HG03432 (cell line): Measurements from ENCODE around the gene CLCN7.
"Not testable (repeated sequence)": the region's sequence is repeated elsewhere in the genome, so short reads cannot be mapped to it uniquely, and the experiment has no call there.

Experiments used
- ATAC-seq: cut with Tn5 transposase; IDR thresholded peaks from one replicate; pipeline ENCODE4 v1.9.1; 2021; ENCODE audit warnings: mild to moderate bottlenecking, moderate library complexity; ENCODE audit not compliant: unreplicated experiment

CLCN7 gene

DNA sequence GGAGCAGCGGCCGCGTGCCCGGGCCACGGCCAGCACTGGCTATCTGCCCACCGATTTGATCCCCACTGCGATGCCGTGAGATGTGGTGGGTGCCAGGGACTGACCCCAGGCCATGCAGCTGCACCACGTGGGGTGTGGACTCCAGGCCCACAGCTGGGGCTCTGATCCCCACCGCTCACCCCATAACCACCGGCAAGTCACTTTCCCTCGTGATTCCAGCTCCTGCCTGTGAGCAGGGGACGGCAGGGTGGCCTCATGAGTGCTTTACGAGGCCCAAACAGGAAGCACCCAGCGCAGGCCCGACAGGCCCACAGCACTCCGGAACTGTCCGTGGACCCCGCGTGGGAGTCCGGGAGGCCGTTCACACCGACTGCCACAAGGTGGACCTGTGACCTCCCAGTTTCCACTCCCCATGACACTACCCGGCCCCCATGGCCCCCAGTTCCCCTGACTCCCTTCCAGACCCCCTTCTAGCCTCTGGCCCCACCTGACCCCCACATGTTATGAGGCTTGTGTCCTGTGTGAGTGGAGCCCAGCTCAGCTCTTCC lies 13.3 kb upstream of the CLCN7 start:
- ATAC-seq: no peak

DNA sequence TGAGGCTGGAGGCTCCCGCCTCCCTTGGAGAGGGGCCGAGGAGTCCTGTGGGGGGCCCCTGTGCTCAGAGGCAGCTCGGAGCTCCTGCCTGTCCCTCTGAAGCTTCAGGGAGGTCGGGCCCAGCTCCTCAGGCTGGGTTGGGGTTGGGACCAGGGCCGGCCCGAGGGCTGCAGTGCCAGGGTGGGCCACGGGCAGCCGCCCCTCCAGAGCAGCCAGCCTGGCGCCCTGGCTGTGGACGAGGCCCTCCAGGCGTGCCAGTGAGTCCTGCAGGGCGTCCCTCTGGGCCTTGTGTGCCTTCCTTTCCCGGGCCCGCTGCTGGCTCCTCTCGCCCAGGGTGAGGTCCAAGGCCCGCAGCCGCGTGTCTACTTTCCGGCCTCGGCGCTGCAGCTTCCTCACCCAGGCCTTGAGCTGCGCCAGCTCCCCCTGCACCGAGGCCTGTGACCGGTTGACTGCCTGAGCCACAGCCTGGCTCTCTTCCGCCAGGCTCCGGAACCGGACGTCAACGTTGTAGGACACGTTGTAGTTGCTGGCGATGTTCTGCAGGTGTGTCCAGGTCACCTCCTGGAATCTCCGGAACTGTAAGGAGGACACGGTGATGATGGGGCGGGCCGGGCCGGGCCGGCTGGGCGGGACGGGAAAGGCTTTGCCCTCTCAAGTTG lies 12.7 kb upstream of the CLCN7 start:
- ATAC-seq: no peak

DNA sequence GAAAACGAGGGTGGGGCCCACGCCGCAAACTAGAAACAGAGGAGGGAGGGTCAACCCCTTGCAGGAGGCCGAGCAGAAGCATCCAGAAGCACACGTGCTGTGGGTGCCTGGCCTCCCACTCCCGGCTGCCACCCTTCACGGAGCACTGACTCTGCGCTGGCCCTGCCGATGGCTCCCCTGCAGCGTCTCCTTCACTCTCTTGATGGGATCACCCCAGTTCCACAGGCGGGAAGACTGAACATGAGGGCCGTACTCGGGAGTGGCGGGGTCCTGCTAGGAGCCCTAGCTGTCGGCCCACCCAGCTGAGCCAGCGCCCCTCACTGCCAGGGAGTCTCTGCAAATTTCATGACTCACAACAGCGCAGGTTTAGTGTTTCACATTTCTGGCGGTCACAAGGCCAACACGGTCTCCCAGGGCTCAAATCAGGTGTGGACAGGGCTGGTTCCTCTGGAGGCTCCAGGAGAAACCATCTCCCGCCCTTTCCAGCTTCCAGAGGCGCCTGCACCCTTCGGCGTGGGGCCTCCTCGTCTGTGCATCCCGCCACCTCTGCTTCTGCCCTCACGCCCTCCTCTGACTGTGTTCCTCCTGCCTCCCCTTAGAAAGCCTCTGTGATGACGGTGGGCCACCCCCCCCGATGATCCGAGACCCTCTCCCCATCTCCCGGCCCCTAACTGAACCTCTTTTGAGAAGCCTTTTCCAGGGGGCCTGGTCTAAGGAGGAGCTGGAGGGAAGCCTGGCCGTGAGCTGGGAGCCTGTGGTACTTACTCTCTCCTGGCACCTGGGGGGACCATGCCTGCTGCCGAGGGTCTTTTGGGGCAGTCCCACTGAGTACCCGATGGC lies 11.9 kb upstream of the CLCN7 start:
- ATAC-seq: no peak

DNA sequence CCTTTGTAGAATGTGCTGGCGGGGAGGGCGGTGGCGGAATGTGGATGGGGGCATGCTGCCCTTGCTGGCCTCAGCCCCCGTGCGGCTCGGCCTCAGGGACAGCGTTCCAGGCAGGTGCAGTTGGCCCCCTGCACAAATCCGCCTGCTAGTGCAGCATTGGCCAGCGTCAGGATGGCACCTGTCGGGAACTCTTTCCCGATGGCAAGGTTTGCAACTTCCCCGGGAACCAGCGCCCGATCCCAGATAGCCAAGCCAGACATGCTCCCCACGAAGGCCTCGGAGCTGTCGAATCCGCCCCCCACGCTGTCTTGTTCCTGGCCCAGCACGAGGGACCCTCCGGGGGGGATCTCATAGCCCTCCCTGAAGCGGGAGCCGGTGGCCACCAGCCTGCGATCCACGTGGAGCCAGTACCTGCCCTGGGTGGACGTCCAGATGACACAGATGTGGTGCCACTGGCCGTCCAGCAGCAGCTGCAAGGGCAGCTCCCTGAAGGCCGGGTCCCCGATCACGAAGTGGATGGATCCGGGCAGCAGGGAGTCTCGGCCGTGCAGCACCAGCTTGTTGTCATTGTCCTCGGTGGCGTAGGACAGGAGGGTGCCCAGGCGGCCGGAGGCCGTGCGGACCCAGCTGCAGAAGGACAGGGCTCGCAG lies 11.1 kb upstream of the CLCN7 start:
- ATAC-seq: no peak

DNA sequence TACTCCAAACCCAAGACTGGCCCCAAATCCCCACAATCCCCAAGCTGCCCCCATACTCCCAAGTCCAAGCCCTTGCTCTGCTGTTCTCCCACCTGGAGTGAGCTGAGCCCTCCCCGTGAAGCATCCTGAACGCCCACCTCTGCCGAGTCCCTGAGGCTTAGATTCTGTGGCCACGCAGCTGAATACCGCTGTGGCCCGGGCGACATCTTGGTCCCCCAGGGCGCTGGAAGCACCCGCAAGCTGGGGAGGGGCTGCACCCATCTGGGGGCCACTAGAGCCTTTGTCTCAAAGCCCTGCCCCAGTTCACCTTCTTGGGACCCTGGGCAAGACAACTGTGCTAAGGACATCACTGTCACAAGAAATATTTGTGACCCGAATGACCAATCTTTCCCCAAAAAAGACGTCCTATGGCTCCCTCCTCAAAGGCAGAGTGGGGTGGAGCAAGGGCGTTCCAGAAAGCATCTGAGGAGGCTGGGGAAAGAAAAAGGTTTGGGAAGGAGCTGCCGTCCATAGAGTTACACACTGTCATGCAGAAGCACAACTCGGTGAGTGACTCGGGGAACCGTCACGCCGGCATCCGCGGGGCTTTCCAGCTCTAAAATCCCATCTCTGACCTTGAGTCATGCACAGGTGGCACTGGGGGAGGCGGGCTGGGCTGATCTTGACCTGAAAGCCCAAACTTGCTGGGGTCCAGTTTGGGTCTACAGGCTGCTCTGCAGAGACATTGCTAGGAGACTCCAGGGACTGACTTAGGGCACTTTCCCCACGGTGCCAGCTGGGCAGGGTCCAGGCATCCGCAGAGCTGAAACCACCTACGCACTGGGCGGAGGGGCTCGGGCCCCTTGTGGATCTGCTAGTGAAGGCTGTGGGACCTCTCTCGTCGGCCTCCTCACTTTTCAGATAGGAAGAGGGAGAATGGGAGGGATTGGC lies 7.3 kb upstream of the CLCN7 start:
- no peak for ATAC-seq

DNA sequence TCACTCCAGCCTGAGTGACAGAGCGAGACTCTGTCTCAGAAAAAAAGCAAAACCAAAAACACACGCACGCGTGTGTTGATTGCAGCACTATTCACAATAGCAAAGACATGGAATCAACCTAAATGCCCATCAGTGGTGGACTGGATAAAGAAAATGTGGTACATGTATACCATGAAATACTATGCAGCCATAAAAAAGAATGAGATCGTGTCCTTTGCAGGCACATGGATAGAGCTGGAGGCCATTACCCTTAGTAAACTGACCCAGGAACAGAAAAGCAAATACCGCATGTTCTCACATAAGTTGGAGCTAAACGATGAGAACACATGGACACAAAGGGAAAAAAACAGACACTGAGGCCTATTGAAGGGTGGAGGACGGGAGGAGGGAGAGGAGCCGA lies 4.1 kb upstream of the CLCN7 start:
- ATAC-seq: not testable (repeated sequence)

DNA sequence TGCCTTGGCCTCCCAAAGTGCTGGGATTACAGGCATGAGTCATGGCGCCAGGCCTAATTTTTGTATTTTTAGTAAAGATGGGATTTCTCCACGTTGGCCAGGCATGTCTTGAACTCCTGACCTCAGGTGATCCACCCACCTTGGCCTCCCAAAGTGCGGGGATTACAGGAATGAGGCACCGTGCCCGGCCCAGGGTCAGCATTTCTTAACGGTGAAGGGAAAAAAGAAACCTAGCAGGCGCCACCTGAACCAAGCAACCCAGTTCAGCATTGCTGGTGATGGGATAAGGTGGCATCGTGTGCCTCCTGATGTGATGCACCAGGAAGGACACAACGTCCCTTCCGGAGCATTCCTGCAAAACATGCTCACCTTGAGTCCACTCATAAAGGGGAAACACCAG lies 2.2 kb upstream of the CLCN7 start:
- ATAC-seq: no peak

DNA sequence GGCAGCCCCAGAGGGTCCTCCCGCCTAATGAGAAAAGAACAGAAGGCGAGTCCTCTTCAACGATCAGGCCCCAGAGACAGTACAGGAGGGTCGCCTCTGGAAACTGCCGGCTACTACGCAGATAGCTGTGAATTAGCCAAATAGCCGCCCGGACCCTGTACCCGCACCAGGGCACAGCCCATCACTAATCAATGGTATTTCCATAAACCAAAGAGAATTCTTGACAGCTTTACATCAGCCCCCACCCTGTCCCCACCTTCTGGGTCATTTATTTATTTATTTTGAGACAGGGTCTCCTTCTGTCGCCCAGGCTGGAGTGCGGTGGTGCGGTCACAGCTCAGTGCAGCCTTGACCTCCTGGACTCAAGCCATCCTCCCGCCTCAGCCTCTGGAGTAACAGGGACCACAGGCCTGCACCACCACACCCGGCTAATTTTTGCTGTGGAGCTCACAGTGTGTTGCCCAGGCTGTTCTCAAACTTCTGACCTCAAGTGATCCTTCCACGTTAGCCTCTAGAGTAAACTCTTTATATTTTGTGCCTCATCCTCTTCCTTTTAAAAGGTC lies 805 bp upstream of the CLCN7 start:
- ATAC-seq: peak; percentile 2

DNA sequence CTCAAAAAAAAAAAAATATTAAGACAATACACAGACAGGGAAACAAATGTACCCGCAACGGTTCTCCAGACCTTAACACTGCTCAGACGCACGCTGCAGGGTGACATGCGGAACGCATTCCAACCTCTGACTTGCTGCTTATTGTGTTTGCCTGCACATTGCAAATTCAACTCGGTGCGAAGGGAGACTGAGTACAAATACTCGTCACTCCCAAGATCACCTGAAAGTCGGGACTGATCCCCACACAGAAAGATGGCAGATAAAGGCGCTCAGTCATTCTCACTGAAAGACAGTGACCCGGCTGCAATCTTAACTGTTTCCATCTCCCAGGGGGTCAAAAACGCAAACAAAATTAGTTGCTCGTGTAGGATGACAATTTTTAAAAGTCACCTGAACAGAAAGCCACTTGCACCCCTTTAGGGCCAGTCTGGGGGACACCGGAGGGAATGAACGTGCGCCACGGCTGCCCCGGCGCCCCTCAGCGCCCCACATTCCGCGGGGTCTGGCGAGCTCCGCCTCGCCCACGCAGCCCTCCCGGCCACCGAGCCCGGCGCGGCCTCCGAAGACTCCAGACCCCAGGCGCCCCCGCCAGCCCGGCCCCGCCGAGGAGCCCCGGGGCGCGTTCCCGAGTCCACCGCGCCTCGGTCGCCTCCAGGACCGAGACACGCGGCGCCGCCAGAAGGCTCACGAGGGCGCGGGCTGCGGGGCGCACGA lies 589 bp downstream of the CLCN7 start:
- peak; percentile 20 for ATAC-seq

DNA sequence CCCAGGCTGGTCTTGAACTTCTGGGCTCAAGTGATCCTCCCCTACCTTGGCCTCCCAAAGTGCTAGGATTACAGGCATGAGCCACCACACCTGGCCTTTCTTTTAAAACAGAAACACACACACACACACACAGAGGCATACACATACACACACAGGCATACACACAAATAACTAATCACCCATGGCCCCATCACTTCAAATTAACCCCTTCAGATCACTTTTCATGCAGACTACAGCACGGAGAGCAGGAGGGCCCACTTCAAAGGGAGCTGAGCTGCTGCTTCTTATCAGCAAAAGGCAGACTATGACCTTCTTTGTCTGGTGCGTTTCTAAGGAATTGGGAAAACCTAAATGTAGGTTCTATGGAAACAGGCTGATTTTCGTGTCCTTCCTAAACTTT lies 1.9 kb downstream of the CLCN7 start:
- ATAC-seq: no peak

DNA sequence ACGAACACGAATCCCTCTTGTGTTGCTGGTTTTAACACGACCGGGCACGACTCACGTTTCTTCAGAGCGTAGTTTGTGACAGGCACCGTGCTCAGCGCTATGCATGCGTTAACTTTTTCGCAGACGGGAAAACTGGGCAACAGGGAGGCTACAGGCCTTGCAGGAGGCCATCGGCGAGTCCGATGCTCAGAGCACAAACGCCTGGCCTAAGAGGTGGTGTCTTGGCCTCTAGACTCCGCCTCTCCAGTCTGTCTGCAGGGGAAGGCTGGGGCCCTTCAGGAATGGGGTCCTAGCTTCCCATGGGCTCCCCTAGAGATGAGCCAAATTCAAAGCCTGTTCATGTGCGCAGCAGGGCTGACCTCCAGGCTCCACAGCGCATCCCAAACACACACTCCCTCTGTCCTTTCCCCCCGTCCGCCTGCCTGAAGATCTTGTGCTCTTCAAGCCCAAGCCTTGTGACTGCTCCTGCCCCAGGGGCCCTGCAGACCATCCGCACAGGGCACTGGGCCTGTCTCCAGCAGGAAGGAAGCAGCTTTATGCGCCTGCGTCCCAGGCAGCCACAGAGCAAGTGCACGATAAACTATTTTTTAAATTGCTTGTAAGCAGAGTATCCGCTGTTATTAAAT lies 3.1 kb downstream of the CLCN7 start:
- ATAC-seq: no peak

DNA sequence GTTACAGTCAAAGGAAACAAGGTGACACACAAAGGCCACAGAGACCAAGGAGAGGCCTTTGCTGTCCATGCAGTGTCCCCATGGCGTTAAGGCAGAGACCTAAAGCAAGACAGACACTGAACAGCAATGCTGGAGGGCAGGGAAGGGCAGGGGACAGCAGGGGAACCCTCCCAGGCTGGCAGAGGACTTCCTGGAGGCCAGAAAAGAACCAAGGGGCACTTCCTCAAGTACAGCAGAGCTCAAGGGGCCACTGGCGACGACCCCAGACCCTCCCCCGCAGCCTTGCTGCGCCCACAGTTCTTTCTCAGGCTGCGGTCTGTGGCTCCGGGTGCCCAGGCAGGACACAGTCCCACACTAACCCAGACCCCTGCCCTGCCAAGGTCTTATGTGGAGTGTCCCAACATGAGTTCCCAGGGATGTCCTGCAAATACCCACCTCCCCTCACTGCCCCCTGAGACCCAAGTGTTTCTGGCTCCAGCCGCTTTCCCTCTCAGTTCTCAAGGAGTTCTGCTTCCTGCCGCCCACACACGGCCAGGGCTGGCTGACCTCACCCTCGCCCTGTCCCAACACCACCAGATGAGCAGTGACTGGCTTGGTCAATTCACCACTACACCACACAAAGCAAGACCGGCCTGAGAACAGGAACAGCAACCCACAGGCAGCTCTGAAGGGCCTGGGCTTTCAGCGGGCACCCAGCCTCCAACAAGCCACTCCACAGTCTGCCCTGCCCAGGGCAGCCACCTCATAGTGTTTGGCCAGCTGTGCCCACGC lies 4.2 kb downstream of the CLCN7 start:
- no peak for ATAC-seq

DNA sequence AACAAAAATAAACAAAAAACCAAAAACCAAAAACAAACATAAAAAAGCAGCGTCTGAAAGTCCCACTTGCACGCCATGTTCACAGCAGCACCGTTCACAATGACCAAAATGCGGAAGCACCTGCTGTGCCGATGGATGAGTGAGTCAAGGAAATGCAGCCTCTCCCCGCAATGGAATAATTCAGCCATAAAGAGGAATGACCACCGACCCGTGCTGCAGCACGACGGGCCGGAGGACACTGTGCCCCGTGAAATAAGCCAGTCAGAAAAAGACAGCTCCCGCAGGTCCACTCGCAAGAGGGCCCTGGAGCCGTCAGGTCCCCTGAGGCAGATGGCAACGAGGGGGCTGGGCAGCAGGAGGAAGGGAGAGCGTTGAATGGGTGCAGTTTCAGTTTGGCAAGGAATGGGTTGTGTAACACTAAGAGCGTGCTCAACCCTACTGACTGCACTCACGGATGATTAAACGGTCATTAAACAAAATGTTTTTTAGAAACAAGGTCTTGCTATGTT lies 5.1 kb downstream of the CLCN7 start:
- ATAC-seq: no peak

DNA sequence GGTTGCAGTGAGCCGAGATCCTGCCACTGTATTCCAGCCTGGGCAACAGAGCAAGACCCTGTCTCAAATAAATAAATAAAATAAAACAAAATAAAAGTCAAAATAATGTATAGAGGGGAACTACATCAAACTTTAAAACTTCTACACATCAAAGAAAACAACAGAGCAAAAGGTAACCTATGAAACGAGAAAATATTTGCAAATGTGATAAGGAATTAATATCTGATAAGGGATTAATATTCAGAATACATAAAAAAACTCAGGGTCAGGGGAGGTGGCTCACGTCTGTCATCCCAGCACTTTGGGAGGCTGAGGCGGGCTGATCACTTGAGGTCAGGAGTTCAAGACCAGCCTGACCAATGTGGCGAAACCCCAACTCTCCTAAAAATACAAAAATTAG lies 5.7 kb downstream of the CLCN7 start:
- not testable (repeated sequence) for ATAC-seq

DNA sequence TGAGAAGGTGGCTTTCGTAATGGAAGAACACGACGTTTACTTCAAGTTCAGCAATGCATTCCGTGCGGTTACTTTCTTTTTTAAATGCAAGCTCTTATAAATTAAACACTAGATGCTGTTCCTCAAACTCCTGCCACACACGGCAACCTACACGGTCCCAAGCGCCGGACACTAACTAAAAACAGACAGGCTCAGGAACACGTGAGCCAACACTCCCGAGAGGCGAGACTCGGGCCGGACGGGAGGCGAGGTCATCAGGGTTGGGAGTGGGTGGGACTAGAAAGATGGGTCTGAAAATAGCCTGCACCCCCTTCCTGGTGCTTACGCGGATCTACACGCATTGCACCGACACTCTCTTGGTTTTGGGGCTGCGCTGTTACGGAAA lies 6.4 kb downstream of the CLCN7 start:
- ATAC-seq: no peak

DNA sequence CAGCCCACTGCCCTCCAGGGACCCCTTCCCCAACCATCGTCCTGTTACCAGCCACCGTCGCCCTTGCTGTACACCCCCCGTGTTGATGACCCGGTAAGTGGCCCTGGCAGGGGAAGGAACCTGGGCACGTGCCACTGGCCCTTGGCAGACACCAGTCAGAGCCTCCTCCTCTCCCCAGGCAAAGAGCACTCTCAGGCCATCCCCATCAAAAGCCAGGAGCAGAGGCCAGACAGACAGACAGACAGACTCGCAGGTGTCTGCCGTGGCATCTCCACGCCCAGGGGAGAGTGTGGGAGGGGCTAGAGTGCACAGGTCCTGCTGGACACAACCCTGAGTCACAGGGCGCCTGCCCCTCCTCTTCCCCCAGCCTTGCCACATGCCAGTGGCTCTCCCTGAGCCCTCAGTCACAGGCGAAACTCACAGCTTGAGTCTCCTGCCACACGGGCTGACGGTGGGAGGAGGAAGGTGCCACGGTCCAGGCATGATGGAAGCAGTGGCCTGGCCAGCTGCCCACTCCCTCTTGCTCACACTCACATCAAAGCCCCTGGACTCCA lies 7.8 kb downstream of the CLCN7 start:
- ATAC-seq: no peak

DNA sequence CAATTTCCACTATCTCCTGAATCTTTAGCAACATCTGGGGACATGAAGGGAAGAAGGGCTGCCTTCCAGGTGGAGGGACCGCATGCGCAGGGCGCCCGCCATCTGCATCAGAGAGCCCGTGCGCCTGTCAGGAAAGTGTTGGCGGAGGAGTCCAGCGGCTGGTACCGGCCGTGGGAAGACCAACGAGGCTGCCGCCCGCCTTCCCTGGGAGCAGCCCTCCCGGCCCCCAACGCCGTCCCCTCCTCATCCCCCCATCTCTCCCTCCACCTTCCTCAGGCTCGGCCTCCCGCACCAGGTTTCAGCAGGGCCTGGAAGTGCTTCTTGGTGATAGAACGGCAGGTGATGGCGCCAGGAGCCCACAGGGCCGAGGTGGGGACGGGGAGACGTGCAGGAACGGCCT lies 8.8 kb downstream of the CLCN7 start:
- ATAC-seq: no peak

DNA sequence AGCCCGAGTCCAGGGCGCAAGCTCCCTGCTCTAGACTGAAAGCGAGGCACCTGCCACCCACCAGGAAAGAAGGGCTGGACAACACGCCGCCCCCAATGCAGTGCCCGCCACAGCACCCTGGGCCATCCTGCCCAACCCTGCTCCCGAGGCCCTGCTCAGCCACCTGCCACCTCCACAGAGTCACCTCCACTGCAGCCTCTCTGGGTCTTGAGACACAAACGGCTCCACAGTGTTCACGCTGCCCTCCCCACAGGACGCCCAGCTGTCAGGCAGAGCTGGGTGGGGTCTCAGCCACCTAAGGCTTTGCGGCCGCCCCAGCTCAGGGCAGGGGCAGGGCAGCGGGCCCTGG lies 9.3 kb downstream of the CLCN7 start:
- no peak for ATAC-seq
